ENCODE results near the gene SWAP70. TPM values are rescaled to one million over a fixed set of nuclear protein-coding genes. Genes with fewer than 3 reads are reported as not detected.

The SWAP70 gene
- total and polyA plus RNA-seq, 10 of the 15 experiments (the other 5 are each of a cell fraction or from before 2014, with no cell fraction given), result 20.6 to 62.4 (median 41.7) TPM

DNA sequence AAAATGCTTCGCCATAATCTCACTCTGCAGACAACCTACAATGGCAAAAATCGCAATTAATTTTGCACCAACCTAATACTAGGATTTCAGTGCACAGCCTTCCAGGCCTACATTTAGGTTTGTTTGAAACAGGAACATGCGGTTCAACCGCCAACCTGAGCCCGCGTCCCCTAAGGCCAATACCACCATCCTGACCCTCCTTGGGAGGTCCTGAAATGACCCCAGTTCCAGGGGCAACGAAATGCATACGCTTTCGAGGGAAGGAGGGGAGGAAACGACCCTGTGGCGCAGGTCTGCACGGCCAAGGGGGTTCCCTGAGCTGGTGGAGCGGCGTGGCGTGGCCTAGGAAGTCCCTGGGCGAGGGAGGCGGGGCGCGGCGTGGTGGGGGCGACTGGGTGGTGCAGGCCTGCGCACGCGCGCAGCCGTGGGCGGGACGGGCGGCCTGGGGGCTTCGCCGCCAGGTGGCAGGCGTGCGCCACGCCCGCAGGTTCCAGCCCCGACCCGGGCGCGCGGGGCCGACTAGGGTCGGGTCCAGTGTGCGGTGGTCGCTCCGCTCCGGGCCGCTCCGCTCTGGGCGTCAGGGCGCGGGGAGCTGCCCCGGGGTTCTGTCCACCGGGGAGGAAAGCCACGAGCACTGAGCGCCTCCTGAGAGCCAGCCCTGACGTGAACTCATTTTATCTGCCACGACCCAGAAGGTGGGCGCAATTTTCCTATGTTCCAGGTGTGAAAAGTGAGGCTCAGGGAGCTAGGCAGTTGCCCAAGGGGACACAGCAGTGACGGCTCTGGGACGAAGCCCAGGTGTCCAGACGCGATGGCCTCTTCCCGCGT is 94.1 kb downstream of the SWAP70 start:
- intact Hi-C loops (cut with micrococcal nuclease; ENCODE audit: unreplicated experiment) (loop anchor here (1.0 to 5.0 kb wide), 4 partner anchors 104 to 564 kb away; no protein-coding TSS in a partner anchor), in situ Hi-C loops (cut with MboI) (no loop called here)
- Histone ChIP-seq H3K4me2 (ENCODE audit: control insufficient read depth, insufficient read depth) (peak overlapping the region; percentile 92), H3K4me1 (ENCODE audit: control insufficient read depth, insufficient read depth, low read length) (peaks cover 44% of the 10 kb centered on the region), H4K20me1 (ENCODE audit: control insufficient read depth, insufficient read depth) (no peaks in the 10 kb centered on the region), H3K27ac (ENCODE audit: control insufficient read depth, insufficient read depth) (peak overlapping the region; percentile 66), H3K79me2 (ENCODE audit: control insufficient read depth, insufficient read depth, low read length) (no peaks in the 10 kb centered on the region), H3K27me3 (replicated peaks in 1 of 2; ENCODE audit: control insufficient read depth in 2 of 2, insufficient read depth in 2 of 2, low read length in 1 of 2) (no peaks in the 10 kb centered on the region), H3K36me3 (ENCODE audit: control insufficient read depth in 2 of 2, insufficient read depth in 2 of 2, low read length in 1 of 2) (no peaks in the 10 kb centered on the region; a peak in 1 of 4 replicates), H2AFZ (ENCODE audit: control insufficient read depth, low read depth, low read length) (peak overlapping the region; percentile 93), H3K9me3 (replicated peaks; ENCODE audit: control insufficient read depth, insufficient read depth, low read length) (no peaks in the 10 kb centered on the region), H3K9ac (ENCODE audit: control insufficient read depth, insufficient read depth, low read length) (peak overlapping the region; percentile 76), H3K4me3 (peak overlapping the region; percentile 88)
- no TSS peak for BruUV-seq (replicated peaks)
- 4% methylated on average over 32 of the region's 64 CpGs for WGBS (ENCODE audit: insufficient coverage, insufficient replicate concordance, low lambda C conversion rate, missing lambda C conversion rate)
- ChIA-PET CTCF (interaction anchor here (0.6 to 3.4 kb wide), 16 partner anchors 9 to 560 kb away, joined by 3 to 27 read pairs (median 4); no protein-coding TSS in a partner anchor), RAD21 (ENCODE audit: unreplicated experiment) (interaction anchor here (1.0 to 3.6 kb wide), 11 partner anchors 9 to 608 kb away, joined by 3 to 21 read pairs (median 4); partner anchors contain the start of gene WEE1), SMC1A (ENCODE audit: uncharacterized antibody, unreplicated experiment) (interaction anchor here (0.7 to 2.2 kb wide), 5 partner anchors 10 to 608 kb away, joined by 3 to 8 read pairs (median 5); partner anchors contain the start of gene ADM), POLR2A (interaction anchor here (0.5 kb wide), 1 partner anchor 279 kb away, joined by 3 read pairs; no protein-coding TSS in a partner anchor)
- peak; percentile 86 for ATAC-seq
- no peak for DNase-seq (ENCODE audit: low read depth, low spot score)
- FAIRE-seq, result peak; percentile 18
- no peak for TF ChIP-seq FOXK2 (IDR thresholded peaks at IDR 0.05)
- TF ChIP-seq SREBF2 (IDR thresholded peaks at IDR 0.05; ENCODE audit: low read length), result no peak
- peak in 1 of 2 experiments; percentile 58; a peak in 1 of 4 replicates for TF ChIP-seq EP300 (IDR thresholded peaks at IDR 0.05; ENCODE audit: borderline replicate concordance in 1 of 2, control insufficient read depth in 1 of 2, low read depth in 2 of 2, low read length in 2 of 2)
- no peak for TF ChIP-seq ATF7 (IDR thresholded peaks at IDR 0.05; ENCODE audit: low read depth)
- no peak for TF ChIP-seq HDAC6 (IDR thresholded peaks at IDR 0.05; ENCODE audit: unreplicated experiment)
- no peak for TF ChIP-seq EED (IDR thresholded peaks at IDR 0.05; ENCODE audit: low read depth)
- no peak for TF ChIP-seq JUND (IDR thresholded peaks at IDR 0.05; ENCODE audit: low read depth, low read length)
- peak; percentile 43; the same call in 1 of the 2 replicates for TF ChIP-seq HDAC2 (IDR thresholded peaks at IDR 0.05)
- peak; percentile 52; the same call in 1 of the 2 replicates for TF ChIP-seq RUNX3 (IDR thresholded peaks at IDR 0.05; ENCODE audit: low read length)
- peak; percentile 47 to 82; a peak in 3 of 4 replicates for TF ChIP-seq BHLHE40 (IDR thresholded peaks at IDR 0.05; ENCODE audit: borderline replicate concordance in 1 of 2, low read depth in 2 of 2, low read length in 1 of 2)
- no peak for TF ChIP-seq FOXM1 (IDR thresholded peaks at IDR 0.05; ENCODE audit: low read depth, low read length)
- TF ChIP-seq, protein P1, sequence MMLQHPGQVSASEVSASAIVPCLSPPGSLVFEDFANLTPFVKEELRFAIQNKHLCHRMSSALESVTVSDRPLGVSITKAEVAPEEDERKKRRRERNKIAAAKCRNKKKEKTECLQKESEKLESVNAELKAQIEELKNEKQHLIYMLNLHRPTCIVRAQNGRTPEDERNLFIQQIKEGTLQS (IDR thresholded peaks at IDR 0.05; ENCODE audit: borderline replicate concordance, extremely low read depth, low read depth, low read length), result 0 out of 2 replicates have a peak, but pooled peaks have one; percentile 12
- no peak for TF ChIP-seq FOS (IDR thresholded peaks at IDR 0.05; ENCODE audit: borderline replicate concordance, extremely low read depth, insufficient read length)
- TF ChIP-seq, protein P2, sequence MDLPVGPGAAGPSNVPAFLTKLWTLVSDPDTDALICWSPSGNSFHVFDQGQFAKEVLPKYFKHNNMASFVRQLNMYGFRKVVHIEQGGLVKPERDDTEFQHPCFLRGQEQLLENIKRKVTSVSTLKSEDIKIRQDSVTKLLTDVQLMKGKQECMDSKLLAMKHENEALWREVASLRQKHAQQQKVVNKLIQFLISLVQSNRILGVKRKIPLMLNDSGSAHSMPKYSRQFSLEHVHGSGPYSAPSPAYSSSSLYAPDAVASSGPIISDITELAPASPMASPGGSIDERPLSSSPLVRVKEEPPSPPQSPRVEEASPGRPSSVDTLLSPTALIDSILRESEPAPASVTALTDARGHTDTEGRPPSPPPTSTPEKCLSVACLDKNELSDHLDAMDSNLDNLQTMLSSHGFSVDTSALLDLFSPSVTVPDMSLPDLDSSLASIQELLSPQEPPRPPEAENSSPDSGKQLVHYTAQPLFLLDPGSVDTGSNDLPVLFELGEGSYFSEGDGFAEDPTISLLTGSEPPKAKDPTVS (IDR thresholded peaks at IDR 0.05; ENCODE audit: low read depth, low read length), result no peak
- no peak for TF ChIP-seq YBX1 (IDR thresholded peaks at IDR 0.05)
- TF ChIP-seq YY1 (IDR thresholded peaks at IDR 0.05; ENCODE audit: low read depth, low read length), result no peak
- no peak for TF ChIP-seq IRF5 (IDR thresholded peaks at IDR 0.05; ENCODE audit: borderline replicate concordance)
- TF ChIP-seq CBX5 (IDR thresholded peaks at IDR 0.05; ENCODE audit: low read depth), result no peak

Data from GM12878 (cell line).